ENCODE data around the gene TBC1D13.
"Not testable (repeated sequence)": the region's sequence is repeated elsewhere in the genome, so short reads cannot be mapped to it uniquely, and the experiment has no call there.

Gene TBC1D13

GRCh38 chr9:128785427-128785826 lies 1.6 kb upstream of the TBC1D13 start:
- DNase-seq: no peak

- no peak for DNase-seq
Measured at GRCh38 chr9:128787659-128788058, 606 bp downstream of the TBC1D13 start.

- DNase-seq: peak in 1 of 2 experiments; percentile 12
Measured at GRCh38 chr9:128788445-128788844, 1.4 kb downstream of the TBC1D13 start.

GRCh38 chr9:128790536-128790935 lies 3.5 kb downstream of the TBC1D13 start:
- DNase-seq: no peak

- no peak for DNase-seq
Measured at GRCh38 chr9:128792134-128792533, 5.1 kb downstream of the TBC1D13 start.

GRCh38 chr9:128792978-128793686 lies 6.1 kb downstream of the TBC1D13 start:
- no peak for DNase-seq

- DNase-seq: not testable (repeated sequence)
Measured at GRCh38 chr9:128794961-128795360, 7.9 kb downstream of the TBC1D13 start.

GRCh38 chr9:128798896-128799295 lies 11.8 kb downstream of the TBC1D13 start:
- DNase-seq: no peak

GRCh38 chr9:128800061-128800460 lies 13.0 kb downstream of the TBC1D13 start:
- DNase-seq: no peak

- no peak for DNase-seq
Measured at GRCh38 chr9:128802482-128802881, 15.4 kb downstream of the TBC1D13 start.

- no peak for DNase-seq
Measured at GRCh38 chr9:128805661-128806060, 18.6 kb downstream of the TBC1D13 start.

GRCh38 chr9:128807827-128808226 lies 20.8 kb downstream of the TBC1D13 start:
- no peak for DNase-seq

- no peak for DNase-seq
Measured at GRCh38 chr9:128808543-128808942, 21.5 kb downstream of the TBC1D13 start.

- DNase-seq: no peak
Measured at GRCh38 chr9:128809036-128809599, 22.1 kb downstream of the TBC1D13 start.

GRCh38 chr9:128809831-128810230 lies 22.8 kb downstream of the TBC1D13 start:
- no peak for DNase-seq

- DNase-seq: no peak
Measured at GRCh38 chr9:128810873-128811272, 23.8 kb downstream of the TBC1D13 start.

- peak; percentile 89 to 90 for DNase-seq
Measured at GRCh38 chr9:128818099-128818838, 31.2 kb downstream of the TBC1D13 start, which contains the start of gene ENDOG. Gene ENDOG, plus strand, starts transcription at chr9:128818500. Its CDS starts 185 bp downstream, at chr9:128818685.

- DNase-seq: peak; percentile 19 to 25
Measured at GRCh38 chr9:128818839-128819715, 32.0 kb downstream of the TBC1D13 start.

- peak in 1 of 2 experiments; percentile 16 for DNase-seq
Measured at GRCh38 chr9:128819716-128820664, 32.9 kb downstream of the TBC1D13 start.

GRCh38 chr9:128820665-128821583 lies 33.9 kb downstream of the TBC1D13 start:
- no peak for DNase-seq

Data from Kasumi-1 (cell line).